GM18499 (cell line): Measurements from ENCODE around the gene GCHFR.

Source experiments
- ATAC-seq: cut with Tn5 transposase; IDR thresholded peaks from one replicate; pipeline ENCODE4 v1.9.1; 2021; ENCODE audit warnings: moderate number of reproducible peaks; ENCODE audit not compliant: insufficient read depth, unreplicated experiment

GCHFR gene

DNA sequence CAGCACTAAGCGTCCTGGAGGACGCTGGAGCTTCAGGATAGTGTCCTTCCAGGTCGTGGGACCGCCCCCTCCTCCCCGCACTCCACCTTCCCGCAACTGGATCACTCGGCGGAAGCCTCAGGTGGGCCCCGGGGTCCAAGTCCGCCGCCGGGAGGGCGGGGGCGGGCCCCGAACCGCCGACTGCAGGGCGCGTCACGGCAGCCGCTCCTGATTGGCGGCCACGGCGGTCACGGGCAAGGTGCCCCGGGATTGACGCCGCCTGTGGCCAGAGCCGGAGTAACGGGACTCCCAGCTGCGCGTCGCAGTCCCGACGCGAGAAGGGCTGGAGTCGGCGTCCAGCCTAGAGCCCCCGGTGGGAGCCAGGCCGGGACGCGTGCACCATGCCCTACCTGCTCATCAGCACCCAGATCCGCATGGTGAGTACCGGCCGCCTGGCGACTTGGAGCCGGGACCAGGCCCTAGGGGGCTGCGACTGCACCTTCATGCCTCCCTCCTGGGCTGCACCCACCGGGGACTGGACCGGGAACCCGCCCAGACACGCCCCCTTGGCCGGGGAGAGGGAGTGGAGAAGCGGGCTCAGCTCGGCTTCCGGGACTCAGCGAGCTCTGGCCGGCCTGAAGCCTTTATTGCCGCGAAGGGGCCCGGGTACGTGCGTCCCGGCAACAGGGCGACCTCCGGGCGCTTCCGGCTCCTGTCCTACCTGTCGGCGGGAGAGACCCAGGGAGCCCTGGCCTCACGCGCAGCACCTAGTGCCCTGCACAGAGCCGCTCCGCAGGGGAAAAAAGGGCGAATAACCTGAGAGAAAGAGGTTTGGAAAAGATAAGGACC is at the start of gene GCHFR:
Gene GCHFR (plus strand): TSS at position 268 of the 828 bp plus-strand sequence. CDS start 113 bp downstream, at position 381.
- no peak for ATAC-seq

- no peak for ATAC-seq
Measured at GRCh38 chr15:40714144-40714543, 49.7 kb upstream of the GCHFR start.

- ATAC-seq = no peak
Measured at GRCh38 chr15:40716165-40716564, 47.7 kb upstream of the GCHFR start.

DNA sequence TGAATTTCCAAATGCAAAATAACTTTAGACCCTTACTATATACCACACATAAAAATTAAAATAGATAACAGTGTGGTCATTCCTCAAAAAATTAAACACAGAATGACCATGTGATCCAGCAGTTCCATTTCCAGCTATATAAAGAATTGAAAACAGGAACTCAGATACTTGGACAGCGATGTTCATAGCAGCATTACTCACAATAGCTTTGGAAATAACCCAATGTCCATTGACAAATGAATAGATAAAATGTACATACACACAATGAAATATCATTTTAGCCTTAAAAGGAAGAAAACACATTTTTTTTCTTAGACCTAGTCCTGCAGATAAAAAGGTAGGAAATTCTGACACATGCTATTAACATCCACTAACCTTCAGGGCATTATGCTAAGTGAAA is 42.2 kb upstream of the GCHFR start:
- no peak for ATAC-seq

DNA sequence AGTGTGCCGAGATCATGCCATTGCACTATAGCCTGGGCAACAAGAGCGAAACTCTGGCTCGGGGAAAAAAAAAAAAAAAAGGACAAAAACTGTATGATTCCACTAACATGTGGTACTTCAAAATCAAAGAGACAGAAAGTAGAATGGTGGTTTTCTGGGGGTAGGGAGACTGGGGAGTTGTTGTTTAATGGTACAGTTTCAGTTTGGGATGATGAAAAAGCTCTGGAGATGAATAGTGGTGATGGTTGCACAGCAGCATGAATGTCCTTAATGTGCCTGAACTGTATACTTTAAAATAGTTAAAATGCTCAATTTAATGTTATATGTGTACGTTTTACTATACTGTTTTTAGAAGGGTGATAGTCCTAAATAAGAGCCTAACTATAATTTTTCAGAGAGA is 41.5 kb upstream of the GCHFR start:
- ATAC-seq = no peak

DNA sequence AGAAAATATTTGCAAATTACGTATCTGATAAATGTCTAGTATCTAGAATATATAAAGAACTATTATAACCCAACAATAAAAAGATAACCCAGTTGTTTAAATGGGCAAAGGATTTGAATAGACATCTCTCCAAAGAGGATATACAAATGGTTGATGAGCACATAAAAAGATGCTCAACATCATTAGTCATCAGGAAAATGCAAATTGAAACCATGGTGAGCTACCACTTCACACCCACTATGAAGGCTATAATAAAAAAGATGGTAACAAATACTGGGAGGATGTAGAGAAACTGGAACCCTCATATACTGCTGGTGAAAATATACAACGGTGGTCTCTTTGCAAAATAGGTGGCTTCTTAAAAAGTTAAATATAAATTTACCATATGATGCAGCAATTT is 40.9 kb upstream of the GCHFR start:
- no peak for ATAC-seq

DNA sequence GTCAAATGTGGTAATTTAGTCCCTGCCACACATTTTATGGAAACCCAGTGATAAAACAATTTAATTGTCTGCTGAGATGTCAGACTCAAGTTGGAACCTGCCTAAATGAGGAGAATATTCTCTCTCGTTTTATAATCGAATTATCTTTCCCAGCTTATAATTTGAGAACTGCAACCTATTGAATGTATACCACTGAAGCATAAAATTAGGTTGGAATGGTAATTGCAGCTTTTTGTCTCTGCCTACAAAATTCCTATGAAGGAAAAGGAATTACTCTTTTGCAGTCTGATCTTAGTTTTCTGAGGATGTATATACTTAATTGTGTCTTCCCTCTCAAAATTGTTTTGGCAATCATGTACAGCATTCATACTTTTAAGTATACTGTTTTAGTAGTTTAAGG is 39.9 kb upstream of the GCHFR start:
- no peak for ATAC-seq

DNA sequence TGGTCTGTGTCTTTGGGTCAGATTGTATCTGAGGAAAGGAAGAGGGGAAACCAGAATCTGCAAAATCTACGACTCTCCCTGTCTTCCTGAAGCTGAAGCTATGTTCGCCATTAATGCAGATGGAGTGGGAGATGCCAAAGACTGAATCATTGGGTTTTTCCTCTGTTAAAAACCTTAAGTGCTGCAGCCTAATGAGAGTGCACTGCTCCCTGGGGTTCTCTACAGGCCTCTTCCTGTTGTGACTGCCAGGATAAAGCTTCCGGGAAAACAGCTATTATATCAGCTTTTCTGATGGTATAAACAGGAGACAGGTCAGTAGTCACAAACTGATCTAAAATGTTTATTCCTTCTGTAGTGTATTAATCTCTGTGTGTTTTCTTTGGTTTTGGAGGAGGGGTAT is 32.8 kb upstream of the GCHFR start:
- ATAC-seq = no peak

- ATAC-seq = no peak
Measured at GRCh38 chr15:40736575-40736974, 27.3 kb upstream of the GCHFR start.

DNA sequence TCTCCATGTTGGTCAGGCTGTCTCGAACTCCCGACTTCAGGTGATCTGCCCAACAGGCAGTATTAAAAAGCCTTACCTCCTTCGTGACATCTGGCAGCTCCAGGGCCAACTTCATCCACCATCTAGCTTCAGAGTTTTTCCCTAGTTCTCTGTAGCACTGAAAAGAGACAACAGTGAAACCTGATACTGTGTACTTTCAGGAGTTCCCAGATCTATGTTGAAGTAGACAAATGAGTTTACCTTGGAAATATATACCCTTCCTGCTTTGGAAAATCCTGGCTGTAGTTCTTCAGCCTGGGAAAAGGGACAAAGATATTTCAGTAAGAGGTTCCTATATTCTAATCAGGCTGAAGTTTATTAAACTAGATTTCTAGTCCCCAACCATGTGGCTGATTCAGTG is 26.8 kb upstream of the GCHFR start:
- ATAC-seq = no peak

DNA sequence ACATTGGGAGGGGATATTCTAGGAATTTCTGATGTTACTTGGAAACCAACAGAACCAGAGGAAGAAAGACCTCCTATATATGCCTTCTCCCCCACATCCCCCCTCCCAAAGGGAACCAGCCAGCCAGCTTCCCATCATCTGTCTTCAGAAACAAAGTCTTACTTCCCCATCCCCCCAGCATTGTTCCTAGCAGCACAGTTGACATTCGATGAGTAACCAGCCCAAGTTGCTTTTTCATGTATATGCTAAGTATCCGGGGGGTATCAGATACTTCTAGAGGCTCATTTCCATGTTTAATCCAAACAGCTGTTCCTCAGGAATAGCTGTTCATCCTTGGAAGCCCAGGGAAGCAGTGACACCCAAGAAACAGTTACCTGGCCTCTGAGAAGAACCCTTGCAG is 24.8 kb upstream of the GCHFR start:
- no peak for ATAC-seq

DNA sequence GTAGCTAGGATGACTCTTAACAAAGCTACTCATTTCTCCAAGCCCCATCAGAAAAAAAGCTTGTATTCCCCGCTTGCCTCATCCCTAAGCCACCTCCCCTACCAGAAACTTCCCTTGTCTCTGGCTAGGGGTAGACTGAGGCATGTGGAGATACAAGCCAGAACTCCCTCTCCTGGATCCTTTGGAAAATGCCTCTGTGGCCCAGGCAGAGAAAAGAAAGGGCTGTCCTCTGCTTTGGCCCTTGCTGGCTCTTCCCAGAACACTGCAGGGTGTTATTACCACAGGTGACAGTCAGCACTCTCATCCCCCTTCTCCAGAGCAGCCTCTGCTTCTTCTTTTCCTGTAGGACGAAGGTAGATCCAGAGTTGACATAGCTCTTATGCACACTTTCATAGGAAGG is 24.0 kb upstream of the GCHFR start:
- no peak for ATAC-seq

GRCh38 chr15:40743485-40743901 is 20.4 kb upstream of the GCHFR start:
- no peak for ATAC-seq

DNA sequence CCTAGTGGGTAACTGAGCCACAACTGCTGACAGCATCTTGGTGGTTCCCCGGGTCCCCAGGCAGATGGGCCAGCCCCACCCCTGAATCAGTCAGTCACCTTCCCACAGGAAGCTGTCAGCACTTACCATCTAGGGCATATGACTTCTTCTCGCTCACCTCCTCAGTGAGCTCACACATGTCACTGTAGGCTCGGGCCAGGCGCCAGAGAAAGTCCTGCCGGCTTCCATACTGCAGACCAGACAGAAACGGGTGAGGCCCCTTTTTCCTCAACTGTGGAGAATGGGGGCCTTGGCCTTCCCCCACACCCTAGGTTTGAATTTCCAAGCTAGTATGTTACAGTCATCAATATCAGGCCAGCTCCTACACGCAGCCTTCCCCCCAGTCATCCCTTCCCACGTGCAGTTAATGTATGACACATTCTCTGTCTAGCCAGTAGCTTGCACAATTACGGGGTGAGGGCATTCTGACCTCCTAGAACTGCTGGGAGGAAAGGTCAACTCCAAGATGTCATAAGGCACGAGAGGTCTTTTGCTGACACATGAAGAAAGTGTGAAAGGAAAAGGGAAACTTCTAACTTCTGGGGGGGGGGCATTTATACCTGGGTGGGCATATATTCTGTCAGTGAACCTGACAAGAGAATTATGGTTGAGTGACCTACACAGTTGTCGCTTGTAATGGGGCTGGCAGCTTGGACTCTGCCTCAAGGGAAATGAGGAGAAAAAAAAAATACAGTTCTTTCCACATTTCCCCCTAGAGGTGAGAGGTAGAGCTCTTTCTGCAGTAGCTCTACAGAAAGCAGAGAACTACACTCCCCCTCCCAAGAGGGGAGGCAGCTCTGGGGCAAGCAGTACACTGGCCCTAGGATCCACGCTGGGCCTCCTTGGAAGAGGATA is 19.7 kb upstream of the GCHFR start:
- ATAC-seq = no peak

DNA sequence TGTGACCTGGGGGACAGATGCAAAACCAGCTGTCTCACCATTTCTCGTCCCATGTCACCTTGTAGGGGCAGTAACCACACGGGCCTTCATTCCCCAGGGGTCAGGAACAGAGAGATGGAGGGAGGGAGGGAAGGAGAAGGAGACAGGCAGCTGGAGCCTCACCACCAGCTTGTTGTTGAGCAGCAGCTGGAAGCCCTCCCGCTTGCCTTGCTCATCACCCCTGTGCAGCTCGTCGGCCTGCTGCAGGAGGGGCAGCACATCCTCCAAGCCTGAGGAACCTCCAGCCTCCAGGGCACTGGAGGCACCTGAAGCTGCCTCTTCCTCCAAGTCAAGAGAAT is 19.1 kb upstream of the GCHFR start:
- ATAC-seq = no peak

- ATAC-seq = no peak
Measured at GRCh38 chr15:40746916-40747418, 16.9 kb upstream of the GCHFR start.

GRCh38 chr15:40747685-40748631 is 15.9 kb upstream of the GCHFR start:
- ATAC-seq = no peak

- ATAC-seq = no peak
Measured at GRCh38 chr15:40749151-40749630, 14.7 kb upstream of the GCHFR start.

- no peak for ATAC-seq
Measured at GRCh38 chr15:40750885-40751284, 13.0 kb upstream of the GCHFR start.

DNA sequence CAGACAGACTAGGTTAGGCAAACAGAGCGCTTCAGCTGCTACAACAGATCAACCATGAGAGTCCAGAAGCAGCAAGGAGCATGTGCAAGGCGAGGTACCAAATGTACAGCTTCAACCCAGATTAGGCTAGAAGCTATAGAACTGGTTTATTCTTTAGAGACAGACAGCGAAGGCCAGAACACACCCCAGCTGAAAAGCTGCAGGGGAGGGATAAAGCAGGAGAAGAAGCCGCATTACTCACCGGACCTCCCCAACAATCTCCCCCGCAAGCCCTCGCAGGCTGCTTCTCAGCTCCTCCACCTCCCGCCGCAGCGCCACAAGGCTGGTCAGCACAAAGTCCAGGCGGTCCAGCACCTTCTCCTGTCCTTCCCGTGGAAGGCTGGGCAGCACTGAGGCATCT is 12.1 kb upstream of the GCHFR start:
- ATAC-seq = no peak
